GM10248 (cell line): Measurements from ENCODE around the gene ZNF653.

Experiments
- CTCF ChIA-PET: fragments of 300-600 bp; sonication (Branson Sonifier 250); formaldehyde crosslinking; extraction: SDS; loops from one replicate; lab custom pipeline; 2021; ENCODE audit warnings: antibody characterized with exemption; lab: Yijun Ruan, JAX
- POLR2A ChIA-PET: fragments of 350-650 bp; sonication (Branson Sonifier 250); formaldehyde crosslinking; extraction: SDS; loops from one replicate; lab custom pipeline; 2020; ENCODE audit warnings: antibody characterized with exemption; lab: Yijun Ruan, JAX
- DNase-seq: peaks from one replicate; pipeline ENCODE4 v3.0.0; 2012; ENCODE audit errors: extremely low spot score
- TF ChIP-seq, protein P1 (sequence below): IDR thresholded peaks from 2 replicates; pipeline ENCODE4 v1.5.1; 2012; ENCODE audit warnings: mild to moderate bottlenecking, low read depth; ENCODE audit errors: extremely low read depth, missing control alignments, control extremely low read depth

ZNF653 gene

DNA sequence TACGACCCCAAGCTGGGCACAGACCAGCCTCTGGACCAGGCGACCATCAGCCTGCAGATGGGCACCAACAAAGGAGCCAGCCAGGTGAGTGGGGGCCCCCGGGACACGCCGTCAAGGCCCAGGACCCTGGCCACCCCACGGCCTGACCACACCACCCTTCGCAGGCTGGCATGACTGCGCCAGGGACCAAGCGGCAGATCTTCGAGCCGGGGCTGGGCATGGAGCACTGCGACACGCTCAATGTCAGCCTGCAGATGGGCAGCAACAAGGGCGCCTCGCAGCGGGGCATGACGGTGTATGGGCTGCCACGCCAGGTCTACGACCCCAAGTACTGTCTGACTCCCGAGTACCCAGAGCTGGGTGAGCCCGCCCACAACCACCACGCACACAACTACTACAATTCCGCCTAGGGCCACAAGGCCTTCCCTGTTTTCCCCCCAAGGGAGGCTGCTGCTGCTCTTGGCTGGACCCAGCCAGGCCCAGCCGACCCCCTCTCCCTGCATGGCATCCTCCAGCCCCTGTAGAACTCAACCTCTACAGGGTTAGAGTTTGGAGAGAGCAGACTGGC lies 43.8 kb upstream of the ZNF653 start:
- ChIA-PET POLR2A (no interaction called here), CTCF (interaction anchor here (1.7 to 2.9 kb wide), 3 partner anchors 13 to 67 kb away, joined by 4 to 10 read pairs (median 4); no protein-coding TSS in a partner anchor)
- TF ChIP-seq, protein P1, sequence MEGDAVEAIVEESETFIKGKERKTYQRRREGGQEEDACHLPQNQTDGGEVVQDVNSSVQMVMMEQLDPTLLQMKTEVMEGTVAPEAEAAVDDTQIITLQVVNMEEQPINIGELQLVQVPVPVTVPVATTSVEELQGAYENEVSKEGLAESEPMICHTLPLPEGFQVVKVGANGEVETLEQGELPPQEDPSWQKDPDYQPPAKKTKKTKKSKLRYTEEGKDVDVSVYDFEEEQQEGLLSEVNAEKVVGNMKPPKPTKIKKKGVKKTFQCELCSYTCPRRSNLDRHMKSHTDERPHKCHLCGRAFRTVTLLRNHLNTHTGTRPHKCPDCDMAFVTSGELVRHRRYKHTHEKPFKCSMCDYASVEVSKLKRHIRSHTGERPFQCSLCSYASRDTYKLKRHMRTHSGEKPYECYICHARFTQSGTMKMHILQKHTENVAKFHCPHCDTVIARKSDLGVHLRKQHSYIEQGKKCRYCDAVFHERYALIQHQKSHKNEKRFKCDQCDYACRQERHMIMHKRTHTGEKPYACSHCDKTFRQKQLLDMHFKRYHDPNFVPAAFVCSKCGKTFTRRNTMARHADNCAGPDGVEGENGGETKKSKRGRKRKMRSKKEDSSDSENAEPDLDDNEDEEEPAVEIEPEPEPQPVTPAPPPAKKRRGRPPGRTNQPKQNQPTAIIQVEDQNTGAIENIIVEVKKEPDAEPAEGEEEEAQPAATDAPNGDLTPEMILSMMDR: no peak
- no peak for DNase-seq

DNA sequence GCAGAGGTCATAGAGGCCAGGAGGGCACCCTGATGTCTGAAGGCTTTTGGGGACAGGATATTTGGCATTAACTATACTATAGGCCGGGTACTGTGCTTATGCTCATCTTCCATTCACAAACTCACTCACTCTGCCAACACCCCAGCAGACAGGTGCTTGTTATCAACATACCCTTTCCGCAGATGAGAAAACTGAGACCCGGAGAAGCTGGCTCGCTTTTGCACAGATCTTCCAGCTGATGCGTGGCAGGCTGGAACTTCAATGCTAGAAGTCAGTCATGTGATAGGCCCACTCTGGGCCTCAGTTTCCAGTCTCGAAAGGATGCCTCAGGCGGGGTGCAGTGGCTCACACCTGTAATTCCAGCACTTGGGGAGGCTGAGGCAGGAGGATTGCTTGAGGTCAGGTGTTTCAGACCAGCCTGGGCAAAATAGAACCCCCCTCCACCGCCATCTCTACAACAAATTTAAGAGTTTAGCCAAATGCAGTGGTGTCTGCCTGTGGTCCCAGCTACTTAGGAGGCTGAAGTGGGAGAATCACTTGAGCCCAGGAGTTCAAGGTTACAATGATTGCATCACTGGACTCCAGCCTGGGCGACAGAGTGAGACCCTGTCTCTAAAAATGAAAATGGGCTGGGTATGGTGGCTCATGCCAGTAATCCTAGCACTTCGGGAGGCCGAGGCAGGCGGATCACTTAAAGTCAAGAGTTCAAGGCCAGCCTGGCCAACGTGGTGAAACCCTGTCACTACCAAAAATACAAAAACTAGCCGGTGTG lies 42.5 kb upstream of the ZNF653 start:
- CTCF ChIA-PET: interaction anchor here (2.2 to 2.9 kb wide), 2 partner anchors 12 to 66 kb away, joined by 4 to 10 read pairs; no protein-coding TSS in a partner anchor
- POLR2A ChIA-PET: no interaction called here
- DNase-seq: no peak
- TF ChIP-seq, protein P1: no peak

DNA sequence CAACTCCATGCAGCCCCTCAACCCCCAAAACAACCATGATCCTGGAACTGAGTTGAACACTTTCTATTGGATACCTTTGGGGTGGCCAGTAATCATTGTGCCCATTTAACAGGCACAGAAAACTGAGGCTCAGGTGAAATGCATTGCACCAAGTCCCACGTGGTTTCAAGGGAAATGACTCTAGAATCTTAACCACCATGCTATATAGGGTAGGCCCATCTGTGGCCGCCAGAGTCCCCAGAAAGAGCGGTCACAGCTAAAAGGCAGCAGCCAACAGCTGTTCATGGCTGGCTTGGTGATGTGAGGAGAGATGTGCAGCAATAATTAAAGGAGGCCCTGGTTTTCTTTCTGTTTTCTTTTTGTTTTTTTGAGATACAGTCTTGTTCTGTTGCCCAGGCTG lies 35.6 kb upstream of the ZNF653 start:
- POLR2A ChIA-PET: no interaction called here
- DNase-seq: peak; percentile 34
- TF ChIP-seq, protein P1: no peak
- CTCF ChIA-PET: interaction anchor here (1.4 kb wide), 1 partner anchor 46 kb away, joined by 4 read pairs; no protein-coding TSS in a partner anchor

DNA sequence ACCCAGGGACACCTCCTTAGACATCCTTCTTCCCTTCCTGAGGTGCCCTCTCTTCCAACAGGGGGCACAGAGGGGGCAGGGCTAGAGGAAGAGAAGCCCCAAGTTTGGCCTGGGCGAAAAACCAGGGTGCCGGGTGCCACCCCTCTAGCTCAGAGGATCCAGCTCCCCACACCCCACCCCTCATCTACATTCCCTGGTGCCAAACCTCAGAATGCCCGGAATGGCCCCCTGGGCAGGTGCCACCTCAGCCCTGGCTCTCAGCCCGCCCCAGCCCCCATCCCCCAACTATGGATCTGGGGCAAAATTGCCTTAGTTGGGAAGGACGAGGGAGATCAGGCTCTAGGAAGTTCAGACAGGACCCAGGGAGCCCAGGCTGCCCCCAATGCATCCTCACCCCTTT lies 35.0 kb upstream of the ZNF653 start:
- DNase-seq: no peak
- TF ChIP-seq, protein P1: no peak
- POLR2A ChIA-PET: no interaction called here
- CTCF ChIA-PET: interaction anchor here (1.4 kb wide), 1 partner anchor 45 kb away, joined by 4 read pairs; no protein-coding TSS in a partner anchor

DNA sequence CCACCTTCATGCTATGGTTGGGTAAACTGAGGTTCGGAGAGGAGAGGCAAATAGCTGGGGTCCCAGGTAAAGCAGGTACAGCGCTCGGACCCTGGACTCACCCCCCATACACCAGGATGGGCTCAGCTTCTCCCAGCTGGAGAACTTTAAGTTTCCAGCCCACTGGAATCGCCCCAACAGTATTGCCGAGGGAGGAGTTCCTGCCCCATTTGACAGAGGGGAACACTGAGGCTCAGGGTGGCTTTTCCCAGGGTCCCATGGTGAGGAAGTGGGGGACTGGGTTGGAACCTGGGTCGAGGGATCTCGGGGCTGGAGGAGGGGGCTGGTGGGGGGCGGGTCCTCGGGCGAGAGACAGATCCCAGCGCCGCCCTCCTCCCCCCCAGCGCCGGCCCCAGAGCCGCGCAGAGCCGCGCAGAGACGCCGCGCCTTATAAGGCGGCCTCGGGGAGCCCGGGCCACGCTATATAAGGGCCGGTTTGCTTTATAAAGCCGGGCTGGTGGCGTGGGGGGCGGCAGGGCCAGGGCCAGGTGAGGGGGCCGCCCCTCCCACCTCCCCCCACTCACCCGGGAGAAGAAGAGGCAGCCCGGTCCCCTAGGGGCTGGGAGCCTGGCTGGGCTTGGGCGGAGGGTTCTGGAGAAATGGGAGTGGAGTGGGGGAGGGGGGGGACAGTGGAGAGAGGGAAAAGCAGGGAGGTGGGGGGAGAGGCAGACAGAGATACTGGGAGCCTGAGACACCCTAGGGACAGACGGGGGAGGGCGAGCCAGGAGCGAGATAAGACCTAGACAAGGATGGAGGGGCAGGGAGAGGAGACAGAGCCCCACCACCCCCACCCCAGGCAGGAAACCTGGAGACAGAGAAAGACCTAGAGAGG lies 34.1 kb upstream of the ZNF653 start:
- DNase-seq: peak; percentile 39
- CTCF ChIA-PET: no interaction called here
- TF ChIP-seq, protein P1: no peak
- POLR2A ChIA-PET: no interaction called here
